ENCODE results near the gene MLN.

Gene MLN

GRCh38 chr6:33770124-33770832 lies 33.5 kb downstream of the MLN start:
- DNase-seq, result no peak

- no peak for DNase-seq
These were observed 34.5 kb downstream of the MLN start for GRCh38 chr6:33769248-33769821.

- DNase-seq, result no peak
These were observed 35.1 kb downstream of the MLN start for GRCh38 chr6:33768644-33769120.

- DNase-seq, result no peak
These were observed 36.6 kb downstream of the MLN start for GRCh38 chr6:33766921-33767907.

GRCh38 chr6:33765368-33765767 lies 38.4 kb downstream of the MLN start:
- no peak for DNase-seq

GRCh38 chr6:33764036-33764435 lies 39.8 kb downstream of the MLN start:
- DNase-seq, result no peak

GRCh38 chr6:33763483-33763882 lies 40.3 kb downstream of the MLN start:
- no peak for DNase-seq

GRCh38 chr6:33762713-33763112 lies 41.1 kb downstream of the MLN start:
- DNase-seq, result no peak

- DNase-seq, result no peak
These were observed 41.7 kb downstream of the MLN start for GRCh38 chr6:33761922-33762629.

- no peak for DNase-seq
These were observed 42.3 kb downstream of the MLN start for GRCh38 chr6:33761581-33761921.

GRCh38 chr6:33759887-33760629 lies 43.7 kb downstream of the MLN start:
- no peak for DNase-seq

- no peak for DNase-seq
These were observed 45.0 kb downstream of the MLN start for GRCh38 chr6:33758815-33759216.

GRCh38 chr6:33757906-33758305 lies 45.9 kb downstream of the MLN start:
- DNase-seq, result no peak

- no peak for DNase-seq
These were observed 46.7 kb downstream of the MLN start for GRCh38 chr6:33757113-33757512.

GRCh38 chr6:33756211-33756954 lies 47.4 kb downstream of the MLN start:
- DNase-seq, result no peak

- DNase-seq, result no peak
These were observed 48.5 kb downstream of the MLN start for GRCh38 chr6:33755070-33755869.

- DNase-seq, result no peak
These were observed 49.6 kb downstream of the MLN start for GRCh38 chr6:33754222-33754621.

- no peak for DNase-seq
These were observed 51.2 kb downstream of the MLN start for GRCh38 chr6:33752646-33753015.

GRCh38 chr6:33751771-33752645 lies 51.8 kb downstream of the MLN start:
- no peak for DNase-seq

Data from NCI-H2081 treated with DMSO at 0.1 percent for 48 hours (cell line).